Stimulated activated CD4-positive, alpha-beta T cell treated with anti-CD3 and anti-CD28 coated beads, Interleukin-2, amount 100 ng/mL, for 24 hours (primary cell): ENCODE measurements around the gene LAD1.

Source experiments
- DNase-seq, 2 donors: peaks; one replicate each; pipeline ENCODE4 v3.0.0-alpha.2; 2020

LAD1 gene

GRCh38 chr1:201360901-201361651 is 38.0 kb downstream of the LAD1 start:
- DNase-seq, result no peak

DNA sequence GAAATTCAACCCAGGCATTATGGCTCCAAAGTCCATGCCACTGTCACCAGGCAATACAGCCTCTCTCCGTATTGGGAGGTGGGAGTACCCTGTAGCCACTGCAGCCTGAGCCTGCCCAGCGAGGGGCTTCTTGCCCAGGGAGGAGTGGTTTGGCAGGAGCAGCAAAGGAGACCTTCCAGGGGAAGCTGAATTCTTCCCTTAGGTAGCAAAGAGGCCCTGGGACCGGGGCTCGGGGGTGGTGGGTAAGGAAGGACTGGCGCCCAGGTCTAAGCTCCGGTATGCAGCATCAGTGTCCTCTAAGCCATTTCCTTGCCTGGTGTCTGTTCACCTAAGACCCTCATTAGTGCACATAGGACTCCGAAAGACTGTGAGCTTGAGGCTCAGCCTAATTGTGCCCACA is 38.6 kb downstream of the LAD1 start:
- DNase-seq, result no peak

DNA sequence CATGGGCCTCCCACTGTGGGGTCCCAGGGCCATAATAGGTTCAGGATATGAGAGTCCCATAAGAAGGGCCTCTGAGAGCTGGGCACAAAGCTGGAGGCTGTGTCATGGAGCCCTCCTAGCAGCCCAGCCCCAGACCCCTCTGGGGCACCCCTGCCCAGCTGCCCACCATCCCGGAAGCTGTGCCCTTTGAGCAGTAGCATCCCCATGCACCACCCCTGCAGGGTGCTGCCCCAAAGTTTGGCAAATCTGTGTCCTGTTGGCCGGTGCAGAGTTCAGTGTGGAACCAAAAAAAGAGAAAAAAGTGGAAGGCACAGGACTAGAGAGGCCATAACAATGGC is 39.3 kb downstream of the LAD1 start:
- no peak for DNase-seq

GRCh38 chr1:201359031-201359872 is 39.9 kb downstream of the LAD1 start:
- no peak for DNase-seq

DNA sequence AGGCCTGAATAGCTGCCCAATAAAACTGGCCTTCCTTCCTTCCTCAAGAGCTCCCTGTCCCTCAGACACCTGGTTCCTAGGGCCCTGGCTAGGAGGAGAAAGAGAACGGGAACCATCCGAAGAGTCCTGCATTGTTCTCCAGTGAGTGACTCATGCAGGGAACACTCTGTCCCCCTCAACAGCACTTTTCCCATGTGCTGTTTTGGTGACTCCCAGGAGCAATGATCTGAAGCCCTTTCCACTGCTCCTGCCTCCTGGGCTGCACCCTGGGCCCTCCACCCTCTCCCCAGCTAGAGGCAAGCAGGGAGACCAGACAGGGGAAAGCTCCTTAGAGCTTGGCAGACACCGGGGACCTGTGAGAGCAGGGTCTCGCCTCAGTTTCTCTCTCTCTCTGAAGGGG is 40.5 kb downstream of the LAD1 start:
- DNase-seq, result no peak

GRCh38 chr1:201357636-201358348 is 41.3 kb downstream of the LAD1 start:
- no peak for DNase-seq

GRCh38 chr1:201357211-201357610 is 41.9 kb downstream of the LAD1 start:
- no peak for DNase-seq

- DNase-seq, result no peak
Measured at GRCh38 chr1:201356701-201357100, 42.4 kb downstream of the LAD1 start.

DNA sequence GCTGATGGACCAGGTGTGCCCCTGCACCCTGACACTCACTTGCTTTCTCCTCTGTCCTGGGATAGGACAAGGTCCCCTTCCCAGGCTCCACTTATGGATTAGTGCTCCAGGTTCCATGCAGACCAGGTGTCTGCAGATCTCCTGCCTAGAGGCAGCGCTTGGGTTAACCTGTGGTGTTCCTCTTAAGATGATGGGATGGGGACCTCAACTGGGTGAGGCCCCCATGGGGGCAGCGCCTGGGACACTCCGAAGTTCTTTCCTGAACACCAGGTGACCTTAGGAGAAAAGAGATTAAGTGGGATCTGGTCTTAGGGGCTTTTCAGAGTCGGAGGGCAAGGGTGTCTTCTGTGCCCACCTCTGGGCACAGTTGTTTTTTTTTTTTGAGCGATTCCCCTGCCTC is 42.9 kb downstream of the LAD1 start:
- no peak for DNase-seq

GRCh38 chr1:201355471-201355870 is 43.7 kb downstream of the LAD1 start:
- DNase-seq, result no peak

DNA sequence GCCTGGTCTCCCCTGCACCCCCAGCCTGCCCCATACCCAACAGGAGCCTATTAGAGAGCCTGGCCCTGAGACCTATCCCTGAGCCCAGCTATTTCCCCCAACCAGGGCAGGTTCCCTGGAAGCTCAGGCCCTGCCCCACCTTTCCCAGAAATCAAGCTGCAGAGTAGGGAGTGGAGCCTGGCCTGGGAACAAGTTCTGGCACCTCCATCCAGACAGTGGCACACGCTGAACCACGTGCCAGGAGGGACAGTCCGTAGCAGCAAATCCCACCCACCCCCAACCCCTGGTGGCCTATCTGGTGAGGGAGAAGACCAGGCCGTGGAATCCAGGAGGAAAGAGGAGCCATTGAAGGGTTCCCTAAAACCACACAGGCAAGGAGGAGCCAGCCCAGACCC is 44.2 kb downstream of the LAD1 start:
- no peak for DNase-seq

- no peak for DNase-seq
Measured at GRCh38 chr1:201354151-201354900, 44.8 kb downstream of the LAD1 start.

GRCh38 chr1:201353186-201353940 is 45.8 kb downstream of the LAD1 start:
- DNase-seq, result no peak

GRCh38 chr1:201351617-201352016 is 47.5 kb downstream of the LAD1 start:
- no peak for DNase-seq

GRCh38 chr1:201350884-201351283 is 48.2 kb downstream of the LAD1 start:
- no peak for DNase-seq

- no peak for DNase-seq
Measured at GRCh38 chr1:201350361-201350725, 48.8 kb downstream of the LAD1 start.

DNA sequence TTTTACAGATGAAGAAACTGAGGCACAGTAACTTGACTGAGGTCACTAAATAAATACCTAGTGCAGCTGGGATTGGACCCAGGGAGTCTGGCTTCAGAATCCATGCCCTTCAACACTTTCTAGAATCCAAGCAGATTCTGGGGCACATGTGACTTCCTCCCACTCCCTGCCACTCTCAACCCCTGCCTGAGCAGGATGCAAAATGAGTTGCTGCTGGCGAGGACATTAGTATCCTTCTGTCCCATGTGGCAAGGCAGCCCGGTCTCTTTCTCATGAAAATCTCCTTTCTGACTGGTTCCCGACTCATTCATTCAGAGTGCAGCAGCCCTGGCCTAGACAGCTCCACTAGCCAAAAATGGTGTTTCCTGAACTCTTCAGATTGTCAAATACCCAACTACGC is 50.0 kb downstream of the LAD1 start:
- no peak for DNase-seq

- DNase-seq, result peak in 1 of 2 donors; percentile 29
Measured at GRCh38 chr1:201348211-201348566, 50.9 kb downstream of the LAD1 start.

DNA sequence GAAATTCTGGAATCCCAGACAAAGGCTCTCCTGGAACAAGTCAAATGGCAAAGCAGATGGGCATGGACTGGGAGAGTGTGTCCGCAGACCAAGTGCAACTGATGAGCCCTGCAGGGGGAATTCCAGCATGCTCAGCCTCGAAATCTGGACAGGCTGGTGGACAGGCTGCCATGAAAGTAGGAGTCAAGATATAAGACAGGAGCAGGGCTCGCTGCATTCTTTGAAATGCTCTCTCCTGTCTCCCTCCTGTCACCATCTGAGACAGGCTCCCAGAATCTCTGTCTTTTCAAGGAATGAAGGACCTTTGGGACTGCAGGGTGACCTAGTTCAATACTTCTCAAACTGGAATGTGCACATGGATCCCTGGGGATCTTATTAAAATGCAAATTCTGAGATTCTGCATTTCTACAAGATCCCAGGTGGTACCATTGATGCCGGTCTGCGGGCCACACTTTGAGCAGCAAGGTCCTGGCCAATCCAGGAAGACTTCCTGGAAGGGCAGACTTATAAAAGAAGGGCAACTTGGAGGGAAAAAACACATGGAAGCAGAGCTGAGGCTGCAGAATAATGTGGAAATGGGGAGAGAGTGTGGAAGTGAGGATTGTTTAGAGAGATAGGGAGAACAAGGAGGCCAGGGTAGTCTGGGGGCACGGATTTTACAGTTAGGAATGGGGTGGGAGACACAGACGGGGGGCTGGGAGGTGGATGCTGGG is 51.5 kb downstream of the LAD1 start:
- no peak for DNase-seq

- no peak for DNase-seq
Measured at GRCh38 chr1:201346987-201347386, 52.1 kb downstream of the LAD1 start.

DNA sequence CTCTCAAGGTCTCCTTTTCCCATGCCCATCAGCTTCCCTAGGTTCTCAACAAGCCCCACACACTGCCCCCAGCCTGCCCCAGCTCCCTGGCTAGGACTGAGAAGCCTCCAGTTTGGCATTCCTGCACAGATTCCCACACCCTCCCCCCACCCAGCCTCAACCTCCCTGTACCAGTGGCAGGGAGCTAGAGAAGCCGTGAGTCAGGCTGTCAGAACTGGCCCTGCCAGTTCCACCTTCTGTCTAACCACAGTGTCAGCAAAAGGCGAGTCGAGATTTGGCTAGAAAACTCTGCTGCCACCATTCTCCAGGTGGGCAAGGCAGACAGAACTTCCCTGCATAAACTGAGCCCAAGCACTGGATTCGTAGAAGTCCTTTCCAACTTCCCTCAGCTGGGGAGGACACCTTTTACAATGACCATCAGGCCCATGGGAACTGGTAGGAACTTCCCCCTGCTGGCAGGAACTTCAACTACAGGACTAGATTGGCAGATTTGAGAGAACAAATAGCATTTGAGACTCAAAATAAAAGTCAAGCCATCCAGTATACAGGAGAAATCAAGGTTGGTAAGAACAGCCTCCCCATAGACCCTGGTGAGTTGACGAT is 52.7 kb downstream of the LAD1 start:
- no peak for DNase-seq

- DNase-seq, result no peak
Measured at GRCh38 chr1:201345081-201345355, 54.1 kb downstream of the LAD1 start.
